Measurements from ENCODE around the gene MISP.
"Not testable (repeated sequence)": the region's sequence is repeated elsewhere in the genome, so short reads cannot be mapped to it uniquely, and the experiment has no call there.

The MISP gene, protein sequence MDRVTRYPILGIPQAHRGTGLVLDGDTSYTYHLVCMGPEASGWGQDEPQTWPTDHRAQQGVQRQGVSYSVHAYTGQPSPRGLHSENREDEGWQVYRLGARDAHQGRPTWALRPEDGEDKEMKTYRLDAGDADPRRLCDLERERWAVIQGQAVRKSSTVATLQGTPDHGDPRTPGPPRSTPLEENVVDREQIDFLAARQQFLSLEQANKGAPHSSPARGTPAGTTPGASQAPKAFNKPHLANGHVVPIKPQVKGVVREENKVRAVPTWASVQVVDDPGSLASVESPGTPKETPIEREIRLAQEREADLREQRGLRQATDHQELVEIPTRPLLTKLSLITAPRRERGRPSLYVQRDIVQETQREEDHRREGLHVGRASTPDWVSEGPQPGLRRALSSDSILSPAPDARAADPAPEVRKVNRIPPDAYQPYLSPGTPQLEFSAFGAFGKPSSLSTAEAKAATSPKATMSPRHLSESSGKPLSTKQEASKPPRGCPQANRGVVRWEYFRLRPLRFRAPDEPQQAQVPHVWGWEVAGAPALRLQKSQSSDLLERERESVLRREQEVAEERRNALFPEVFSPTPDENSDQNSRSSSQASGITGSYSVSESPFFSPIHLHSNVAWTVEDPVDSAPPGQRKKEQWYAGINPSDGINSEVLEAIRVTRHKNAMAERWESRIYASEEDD

DNA sequence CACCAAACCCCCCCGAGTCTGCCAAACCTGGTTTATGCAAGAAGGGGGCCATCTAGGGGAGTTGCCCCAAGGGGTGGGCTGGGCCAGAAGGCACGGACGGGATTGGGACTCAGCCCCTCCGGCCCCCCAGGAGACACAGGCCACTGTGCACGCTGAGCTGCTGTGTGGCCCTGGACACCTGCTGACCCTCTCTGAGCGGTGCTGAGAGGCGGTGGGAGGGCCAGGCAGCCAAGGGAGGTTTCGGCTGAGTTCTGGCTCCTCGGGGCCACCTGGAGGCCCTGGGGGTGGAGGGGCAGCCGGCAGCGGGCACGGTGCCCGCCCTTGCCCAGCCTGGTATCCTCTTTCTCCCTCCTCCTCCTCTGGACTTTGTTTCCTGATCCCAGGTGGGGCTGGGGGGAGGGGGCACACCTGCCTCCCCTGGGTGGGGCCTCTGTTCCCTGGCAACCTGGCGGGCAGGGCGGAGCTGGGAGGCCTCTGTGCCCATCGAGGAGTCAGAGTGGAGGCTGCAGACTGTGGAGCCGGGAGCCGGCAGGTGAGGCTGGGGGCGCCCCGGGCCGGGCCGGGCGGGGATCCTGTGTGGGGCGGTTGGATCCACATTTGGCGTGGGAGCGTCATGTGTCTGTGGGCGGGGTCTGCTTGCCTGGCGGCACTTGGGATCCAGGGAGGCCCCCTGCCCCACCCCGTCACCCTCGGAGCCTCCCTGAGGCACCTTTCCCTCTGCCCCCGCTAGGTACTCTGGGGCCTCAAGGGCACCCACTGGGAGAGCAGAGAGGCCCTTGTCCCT lies at the start of gene MISP:
MISP (plus strand) TSS at position 473 of the 784 bp plus-strand sequence. CDS start 5,835 bp downstream, outside the sequence.
- H3K9ac ChIP-seq (ENCODE audit: low read length in 2 of 2): no peak within 1 kb of the TSS
- peaks cover 5 to 7% of the 10 kb centered on the region in 2 donors for H3K27me3 ChIP-seq (ENCODE audit: control insufficient read depth in 1 of 2, insufficient read depth in 2 of 2, low read length in 2 of 2)
- no peak within 1 kb of the TSS for H3K4me3 ChIP-seq (ENCODE audit: low read length in 2 of 2)
- H3K27ac ChIP-seq (ENCODE audit: low read length): no peak within 1 kb of the TSS
- peaks cover 0 to 9% of the 10 kb centered on the region in 2 donors for H3K9me3 ChIP-seq (ENCODE audit: control insufficient read depth in 2 of 2, low read length in 2 of 2)
- no peaks in the 10 kb centered on the region for H3K36me3 ChIP-seq (ENCODE audit: control insufficient read depth in 2 of 2, insufficient read depth in 2 of 2, low read length in 2 of 2)
- no peaks in the 10 kb centered on the region for H3K4me1 ChIP-seq (ENCODE audit: control insufficient read depth, insufficient read depth, low read length)

DNA sequence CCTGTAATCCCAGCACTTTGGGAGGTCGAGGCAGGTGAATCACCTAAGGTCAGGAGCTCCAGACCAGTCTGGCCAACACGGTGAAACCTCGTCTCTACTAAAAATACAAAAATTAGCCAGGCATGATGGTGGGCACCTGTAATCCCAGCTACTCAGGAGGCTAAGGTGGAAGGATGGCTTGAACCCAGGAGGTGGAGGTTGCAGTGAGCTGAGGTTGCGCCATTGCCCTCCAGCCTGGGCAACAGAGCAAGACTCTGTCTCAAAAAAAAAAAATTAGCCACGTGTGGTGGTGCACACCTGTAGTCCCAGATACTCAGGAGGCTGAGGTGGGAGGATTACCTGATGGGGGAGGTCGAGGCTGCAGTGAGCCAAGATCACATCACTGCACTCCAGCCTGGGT lies 48.1 kb upstream of the MISP start:
- H3K4me3 ChIP-seq (ENCODE audit: low read length in 2 of 2); H3K36me3 ChIP-seq (ENCODE audit: control insufficient read depth in 2 of 2, insufficient read depth in 2 of 2, low read length in 2 of 2); H3K9me3 ChIP-seq (ENCODE audit: control insufficient read depth in 2 of 2, low read length in 2 of 2); H3K9ac ChIP-seq (ENCODE audit: low read length in 2 of 2); H3K4me1 ChIP-seq (ENCODE audit: control insufficient read depth, insufficient read depth, low read length); H3K27me3 ChIP-seq (ENCODE audit: control insufficient read depth in 1 of 2, insufficient read depth in 2 of 2, low read length in 2 of 2); H3K27ac ChIP-seq (ENCODE audit: low read length): not testable (repeated sequence)

DNA sequence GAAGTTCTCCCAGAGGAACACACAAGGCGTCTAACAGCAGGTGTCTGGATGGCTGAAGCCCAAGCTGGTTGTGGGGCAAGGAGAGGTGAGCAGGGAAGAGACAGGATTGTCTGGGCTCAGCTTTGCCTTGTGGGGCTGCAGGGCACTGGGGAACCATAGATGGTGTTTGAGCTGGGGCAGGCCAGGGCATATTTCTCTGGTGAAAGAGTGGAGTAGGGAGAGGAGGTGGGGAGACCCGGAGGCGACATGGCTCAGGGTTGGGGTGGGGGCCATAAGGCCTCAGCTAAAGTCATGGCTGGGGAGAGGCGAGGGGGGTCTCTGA lies 47.6 kb upstream of the MISP start:
- H3K9ac ChIP-seq (ENCODE audit: low read length in 2 of 2): no peak overlapping the region
- H3K36me3 ChIP-seq (ENCODE audit: control insufficient read depth in 2 of 2, insufficient read depth in 2 of 2, low read length in 2 of 2): no peaks in the 10 kb centered on the region
- H3K4me1 ChIP-seq (ENCODE audit: control insufficient read depth, insufficient read depth, low read length): peaks cover 3% of the 10 kb centered on the region
- no peak overlapping the region for H3K27ac ChIP-seq (ENCODE audit: low read length)
- peaks cover 3 to 9% of the 10 kb centered on the region in 2 donors for H3K27me3 ChIP-seq (ENCODE audit: control insufficient read depth in 1 of 2, insufficient read depth in 2 of 2, low read length in 2 of 2)
- no peaks in the 10 kb centered on the region for H3K9me3 ChIP-seq (ENCODE audit: control insufficient read depth in 2 of 2, low read length in 2 of 2)
- peak overlapping the region in 1 of 2 donors; percentile 15 for H3K4me3 ChIP-seq (ENCODE audit: low read length in 2 of 2)

DNA sequence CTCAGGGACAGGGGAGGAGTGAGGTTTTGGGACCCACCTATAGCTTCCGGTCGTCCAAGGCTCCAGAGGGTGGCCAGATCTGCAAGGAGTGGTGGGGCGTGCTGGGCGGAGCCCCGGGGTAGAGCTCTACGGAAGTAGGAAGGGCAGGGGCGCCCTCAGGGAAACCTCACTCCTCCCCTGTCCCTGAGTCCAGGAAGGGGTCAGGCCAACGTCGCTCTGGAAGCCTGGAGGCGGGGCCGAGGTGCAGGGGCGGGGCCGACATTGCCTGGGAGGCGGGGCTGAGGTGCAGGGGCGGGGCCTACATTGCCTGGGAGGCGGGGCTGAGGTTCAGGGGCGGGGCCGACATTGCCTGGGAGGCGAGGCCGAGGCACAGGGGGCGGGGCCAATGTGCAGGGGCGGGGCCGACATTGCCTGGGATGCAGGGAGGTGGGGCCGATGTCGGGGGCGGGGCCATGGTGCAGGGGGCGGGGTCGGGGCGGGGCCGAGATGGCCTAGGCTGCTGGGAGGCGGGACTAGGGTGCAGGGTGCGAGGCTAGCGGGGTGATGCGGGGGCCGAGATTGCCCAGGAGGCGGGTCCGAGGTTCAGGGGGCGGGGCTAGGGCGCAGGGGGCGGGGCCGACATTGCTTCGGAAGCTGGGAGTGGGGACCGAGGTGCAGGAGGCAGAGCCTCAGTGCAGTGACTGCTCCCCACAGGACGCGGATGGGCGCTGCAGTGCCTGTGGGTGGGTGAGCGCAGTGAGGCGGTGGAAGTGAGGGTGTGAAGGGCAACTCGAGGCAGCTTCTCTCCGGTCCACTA lies 47.1 kb upstream of the MISP start:
- H3K4me1 ChIP-seq (ENCODE audit: control insufficient read depth, insufficient read depth, low read length): peaks cover 5% of the 10 kb centered on the region
- peaks cover 3 to 9% of the 10 kb centered on the region in 2 donors for H3K27me3 ChIP-seq (ENCODE audit: control insufficient read depth in 1 of 2, insufficient read depth in 2 of 2, low read length in 2 of 2)
- no peaks in the 10 kb centered on the region for H3K9me3 ChIP-seq (ENCODE audit: control insufficient read depth in 2 of 2, low read length in 2 of 2)
- no peak overlapping the region for H3K27ac ChIP-seq (ENCODE audit: low read length)
- H3K9ac ChIP-seq (ENCODE audit: low read length in 2 of 2): no peak overlapping the region
- H3K36me3 ChIP-seq (ENCODE audit: control insufficient read depth in 2 of 2, insufficient read depth in 2 of 2, low read length in 2 of 2): no peaks in the 10 kb centered on the region
- H3K4me3 ChIP-seq (ENCODE audit: low read length in 2 of 2): peak overlapping the region in 1 of 2 donors; percentile 15

DNA sequence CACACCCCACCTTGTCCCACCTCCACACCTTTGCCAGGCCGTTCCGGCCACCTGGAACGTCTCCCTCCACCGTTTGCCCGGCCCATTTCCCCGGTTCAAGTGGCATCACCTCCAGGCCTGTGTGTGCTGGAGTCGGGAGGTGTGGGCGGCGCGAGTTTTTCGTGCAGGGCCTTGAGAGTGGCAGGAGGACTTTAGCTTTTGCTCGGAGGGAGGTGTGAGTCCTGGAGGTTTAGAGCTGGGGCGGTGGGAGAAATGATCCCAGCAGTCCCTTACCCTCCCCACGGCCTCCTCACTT lies 46.5 kb upstream of the MISP start:
- H3K4me3 ChIP-seq (ENCODE audit: low read length in 2 of 2): no peak overlapping the region
- no peaks in the 10 kb centered on the region for H3K9me3 ChIP-seq (ENCODE audit: control insufficient read depth in 2 of 2, low read length in 2 of 2)
- no peaks in the 10 kb centered on the region for H3K36me3 ChIP-seq (ENCODE audit: control insufficient read depth in 2 of 2, insufficient read depth in 2 of 2, low read length in 2 of 2)
- peaks cover 6% of the 10 kb centered on the region for H3K4me1 ChIP-seq (ENCODE audit: control insufficient read depth, insufficient read depth, low read length)
- no peak overlapping the region for H3K9ac ChIP-seq (ENCODE audit: low read length in 2 of 2)
- H3K27ac ChIP-seq (ENCODE audit: low read length): no peak overlapping the region
- H3K27me3 ChIP-seq (ENCODE audit: control insufficient read depth in 1 of 2, insufficient read depth in 2 of 2, low read length in 2 of 2): peaks cover 3 to 9% of the 10 kb centered on the region in 2 donors

DNA sequence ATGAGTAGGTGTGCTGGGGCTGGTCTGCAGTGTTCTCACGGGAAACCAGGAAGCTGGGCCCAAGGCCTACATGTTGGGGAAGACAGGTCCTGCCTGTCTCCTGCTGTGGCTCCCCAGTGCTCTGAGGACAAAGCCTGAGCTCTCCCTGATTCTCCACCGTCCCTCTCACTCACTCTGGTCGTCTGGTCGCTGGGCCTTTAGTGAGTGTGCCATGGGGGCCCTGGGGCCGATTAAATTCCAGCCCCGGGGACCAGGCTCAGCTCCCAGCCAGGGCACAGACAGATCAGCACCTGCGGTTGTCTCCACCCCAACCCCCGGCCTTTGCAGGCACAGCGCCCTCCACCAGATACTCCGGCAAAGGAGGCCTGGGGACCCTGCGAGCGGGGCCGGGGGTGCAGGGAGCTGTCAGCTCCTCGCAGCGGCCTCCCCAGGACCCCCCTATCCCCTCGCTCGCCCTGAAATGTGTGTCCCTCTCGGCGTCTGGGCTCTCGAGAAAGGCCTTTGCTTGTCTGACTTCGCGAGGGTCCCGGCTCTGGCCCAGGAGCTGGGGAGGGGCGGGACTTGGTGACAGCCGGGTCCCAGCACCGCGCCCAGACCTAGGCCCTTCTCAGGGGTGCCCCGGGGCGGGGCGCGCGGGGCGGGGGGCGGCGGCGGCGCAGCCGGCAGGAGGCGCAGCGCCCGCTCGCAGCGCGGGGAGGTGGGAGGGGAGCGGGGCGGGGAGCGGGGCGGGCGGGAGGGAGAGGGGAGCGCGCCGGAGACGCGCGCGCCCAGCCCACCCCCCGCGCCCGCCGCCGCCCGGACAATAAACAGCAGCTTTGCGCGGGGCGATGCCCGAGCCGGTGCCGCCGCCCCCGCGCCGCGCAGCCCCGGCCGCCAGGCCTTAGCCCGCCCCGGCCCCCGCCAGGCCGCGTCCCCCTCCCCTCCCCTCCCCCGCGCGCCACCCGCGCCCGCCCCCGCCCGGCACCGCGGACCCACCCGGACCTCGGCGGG lies 42.5 kb upstream of the MISP start, which contains the start of gene PALM:
PALM (plus strand) TSS at position 782 of the 990 bp plus-strand sequence. CDS start 212 bp downstream, outside the sequence.
- Histone ChIP-seq H3K27me3 (ENCODE audit: control insufficient read depth in 1 of 2, insufficient read depth in 2 of 2, low read length in 2 of 2) (peaks cover 0 to 2% of the 10 kb centered on the region in 2 donors), H3K9me3 (ENCODE audit: control insufficient read depth in 2 of 2, low read length in 2 of 2) (no peaks in the 10 kb centered on the region), H3K27ac (ENCODE audit: low read length) (peak within 1 kb of the TSS; percentile 31), H3K4me3 (ENCODE audit: low read length in 2 of 2) (peak within 1 kb of the TSS; percentile 55 to 71), H3K9ac (ENCODE audit: low read length in 2 of 2) (peak within 1 kb of the TSS; percentile 31 to 51), H3K36me3 (ENCODE audit: control insufficient read depth in 2 of 2, insufficient read depth in 2 of 2, low read length in 2 of 2) (no peaks in the 10 kb centered on the region), H3K4me1 (ENCODE audit: control insufficient read depth, insufficient read depth, low read length) (peaks cover 16% of the 10 kb centered on the region)

DNA sequence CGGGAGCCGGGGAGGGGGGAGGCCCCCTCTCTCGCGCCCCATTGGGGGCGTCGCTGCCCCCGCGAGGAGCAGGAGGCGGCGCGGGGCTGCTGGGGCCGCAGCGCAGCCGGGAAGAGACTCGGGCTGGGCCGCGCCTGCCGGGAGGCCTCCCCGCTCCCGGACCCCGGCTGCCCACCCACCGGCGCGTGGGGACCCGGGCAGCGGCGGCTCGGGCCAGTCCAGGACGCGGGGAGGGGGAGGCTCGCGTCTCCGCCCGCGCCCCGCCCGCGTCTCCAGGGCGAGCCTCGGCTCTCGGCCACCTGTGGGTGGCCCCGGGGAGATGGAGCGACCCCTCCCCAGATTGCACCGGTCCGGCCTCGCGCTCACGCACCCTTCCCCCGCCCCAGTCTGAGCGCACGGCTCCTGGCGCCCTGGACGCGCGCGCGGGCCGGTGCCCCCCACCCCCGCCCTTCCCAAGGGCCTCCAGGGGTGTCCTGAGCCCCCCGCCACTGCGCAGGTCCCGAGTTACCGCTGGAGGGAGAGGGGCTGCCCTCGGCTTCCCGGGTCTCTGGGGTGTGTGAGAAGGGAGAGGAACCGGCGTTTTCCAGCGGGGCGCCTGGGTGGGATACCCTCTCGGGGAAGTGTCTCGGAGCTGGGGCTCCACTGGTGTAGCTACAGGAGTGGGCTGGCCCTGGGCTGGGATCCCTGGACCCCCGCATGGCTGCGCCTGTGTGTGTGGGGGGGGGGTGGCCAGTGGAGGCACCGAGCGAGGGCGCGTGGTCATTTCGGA lies 41.5 kb upstream of the MISP start:
- H3K9ac ChIP-seq (ENCODE audit: low read length in 2 of 2): peak overlapping the region in 1 of 2 donors; percentile 28
- no peaks in the 10 kb centered on the region for H3K36me3 ChIP-seq (ENCODE audit: control insufficient read depth in 2 of 2, insufficient read depth in 2 of 2, low read length in 2 of 2)
- H3K27ac ChIP-seq (ENCODE audit: low read length): peak overlapping the region; percentile 31
- H3K4me1 ChIP-seq (ENCODE audit: control insufficient read depth, insufficient read depth, low read length): peaks cover 16% of the 10 kb centered on the region
- H3K27me3 ChIP-seq (ENCODE audit: control insufficient read depth in 1 of 2, insufficient read depth in 2 of 2, low read length in 2 of 2): peaks cover 0 to under 1% of the 10 kb centered on the region in 2 donors
- H3K4me3 ChIP-seq (ENCODE audit: low read length in 2 of 2): peak overlapping the region; percentile 55 to 71
- H3K9me3 ChIP-seq (ENCODE audit: control insufficient read depth in 2 of 2, low read length in 2 of 2): no peaks in the 10 kb centered on the region

DNA sequence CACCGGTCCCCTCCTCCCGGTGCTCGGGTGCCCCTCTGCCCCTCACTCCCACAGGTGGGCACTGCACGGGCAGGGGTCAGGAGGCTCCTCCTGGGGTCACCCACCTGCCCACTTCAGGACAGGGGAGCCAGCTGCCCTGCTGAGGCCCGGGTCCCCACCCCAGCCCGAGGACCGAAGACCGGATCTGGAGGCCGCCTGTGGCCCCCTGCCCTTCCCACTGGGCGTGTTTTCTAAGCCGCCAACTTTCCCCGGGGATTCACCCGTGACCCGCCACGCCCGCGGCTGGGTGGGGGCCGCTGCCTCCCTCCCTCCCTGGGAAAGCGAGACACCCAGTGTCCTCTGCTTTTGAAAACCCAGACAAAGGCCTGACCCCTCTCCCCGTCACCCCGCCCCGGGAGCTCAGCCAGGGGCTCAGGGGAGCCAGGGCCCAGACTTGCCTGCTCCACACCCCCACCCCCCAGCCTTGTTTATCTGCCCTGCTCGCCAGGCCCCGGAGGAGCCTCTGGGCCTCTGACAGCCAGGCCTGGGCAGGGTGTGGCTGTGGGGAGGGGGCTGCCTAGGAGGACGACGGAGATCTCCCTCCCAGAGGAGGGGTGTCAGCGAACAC lies 40.8 kb upstream of the MISP start:
- no peaks in the 10 kb centered on the region for H3K36me3 ChIP-seq (ENCODE audit: control insufficient read depth in 2 of 2, insufficient read depth in 2 of 2, low read length in 2 of 2)
- H3K27me3 ChIP-seq (ENCODE audit: control insufficient read depth in 1 of 2, insufficient read depth in 2 of 2, low read length in 2 of 2): no peaks in the 10 kb centered on the region
- no peak overlapping the region for H3K9ac ChIP-seq (ENCODE audit: low read length in 2 of 2)
- H3K4me1 ChIP-seq (ENCODE audit: control insufficient read depth, insufficient read depth, low read length): peaks cover 16% of the 10 kb centered on the region
- H3K9me3 ChIP-seq (ENCODE audit: control insufficient read depth in 2 of 2, low read length in 2 of 2): no peaks in the 10 kb centered on the region
- H3K27ac ChIP-seq (ENCODE audit: low read length): peak overlapping the region; percentile 31
- peak overlapping the region; percentile 55 to 71 for H3K4me3 ChIP-seq (ENCODE audit: low read length in 2 of 2)

DNA sequence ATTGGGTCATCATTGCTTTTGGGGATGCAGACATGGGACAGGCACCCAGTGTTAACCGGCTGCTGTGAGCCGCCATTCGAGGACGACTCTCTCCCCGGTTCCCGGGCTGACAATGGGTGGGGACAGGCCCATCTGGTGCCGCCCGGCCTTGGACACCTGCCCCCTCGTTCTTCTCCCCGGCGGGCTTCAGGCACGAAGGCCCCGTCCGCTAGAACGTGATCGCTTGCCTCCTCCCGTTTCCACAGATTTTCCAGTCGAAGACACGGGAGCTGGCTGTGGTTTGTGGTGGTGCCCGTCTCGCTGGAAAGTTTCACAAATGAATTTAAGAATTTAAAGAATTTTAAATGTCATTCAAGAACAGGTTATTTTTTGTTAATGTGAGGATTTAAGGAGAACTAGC lies 40.1 kb upstream of the MISP start:
- H3K4me3 ChIP-seq (ENCODE audit: low read length in 2 of 2): no peak overlapping the region

More for the DNA sequence above, 40.1 kb upstream of the MISP start:
- Histone ChIP-seq H3K9me3 (ENCODE audit: control insufficient read depth in 2 of 2, low read length in 2 of 2) (peaks cover 2 to 3% of the 10 kb centered on the region in 2 donors), H3K36me3 (ENCODE audit: control insufficient read depth in 2 of 2, insufficient read depth in 2 of 2, low read length in 2 of 2) (peaks cover 0 to 2% of the 10 kb centered on the region in 2 donors), H3K9ac (ENCODE audit: low read length in 2 of 2) (no peak overlapping the region), H3K27me3 (ENCODE audit: control insufficient read depth in 1 of 2, insufficient read depth in 2 of 2, low read length in 2 of 2) (peaks cover 0 to 5% of the 10 kb centered on the region in 2 donors), H3K4me1 (ENCODE audit: control insufficient read depth, insufficient read depth, low read length) (peaks cover 16% of the 10 kb centered on the region), H3K27ac (ENCODE audit: low read length) (no peak overlapping the region)
